HG03095 (cell line): ENCODE data around the gene NAPG.
"Not testable (repeated sequence)": the region's sequence is repeated elsewhere in the genome, so short reads cannot be mapped to it uniquely, and the experiment has no call there.

Experiments
- ATAC-seq: cut with Tn5 transposase; IDR thresholded peaks from one replicate; pipeline ENCODE4 v1.9.1; 2021; ENCODE audit warnings: moderate library complexity; ENCODE audit not compliant: unreplicated experiment

Gene NAPG

DNA sequence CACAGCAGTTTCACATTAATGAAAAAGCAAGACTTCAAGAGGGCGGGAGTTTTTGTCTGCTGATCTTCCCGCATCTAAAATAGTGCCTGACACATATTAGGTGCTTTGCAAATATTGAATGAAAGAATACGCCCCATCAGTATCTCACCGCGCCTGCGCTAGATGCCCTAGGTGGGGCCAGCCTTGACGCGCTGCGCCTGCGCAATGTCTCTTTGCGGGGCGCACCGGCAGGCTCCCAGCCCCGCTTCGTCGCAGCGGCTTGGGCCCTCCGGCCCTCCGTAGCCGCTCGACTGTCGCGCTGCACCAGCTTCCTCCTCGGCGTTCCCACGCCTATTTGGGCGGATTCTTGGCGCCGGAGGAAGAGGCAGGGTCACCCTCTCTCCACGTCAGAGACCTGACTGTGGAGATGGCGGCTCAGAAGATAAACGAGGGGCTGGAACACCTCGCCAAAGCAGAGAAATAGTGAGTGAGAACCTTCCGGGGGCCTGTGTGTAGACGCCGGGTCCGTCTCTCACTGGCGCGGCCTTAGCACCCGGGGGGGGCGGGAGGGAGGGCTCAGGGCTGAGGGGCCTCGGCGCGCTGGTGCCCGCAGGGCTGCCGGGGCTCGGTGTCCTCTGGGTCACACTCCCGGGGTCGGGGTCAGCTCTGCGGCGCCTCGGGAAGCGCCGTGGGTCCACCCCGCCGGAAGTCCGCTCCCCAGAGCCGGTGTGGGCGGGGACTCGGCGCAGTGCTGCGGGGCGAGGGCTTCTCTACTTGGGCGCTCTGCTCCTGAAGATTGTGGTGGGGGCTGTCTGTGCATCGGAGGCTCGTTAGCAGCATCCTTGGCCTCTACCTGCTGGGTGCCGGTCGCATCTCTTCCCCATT, at the start of gene NAPG:
Gene NAPG (plus strand): TSS at position 331 of the 864 bp plus-strand sequence. CDS start 76 bp downstream, at position 407.
- ATAC-seq, result peak; percentile 65

DNA sequence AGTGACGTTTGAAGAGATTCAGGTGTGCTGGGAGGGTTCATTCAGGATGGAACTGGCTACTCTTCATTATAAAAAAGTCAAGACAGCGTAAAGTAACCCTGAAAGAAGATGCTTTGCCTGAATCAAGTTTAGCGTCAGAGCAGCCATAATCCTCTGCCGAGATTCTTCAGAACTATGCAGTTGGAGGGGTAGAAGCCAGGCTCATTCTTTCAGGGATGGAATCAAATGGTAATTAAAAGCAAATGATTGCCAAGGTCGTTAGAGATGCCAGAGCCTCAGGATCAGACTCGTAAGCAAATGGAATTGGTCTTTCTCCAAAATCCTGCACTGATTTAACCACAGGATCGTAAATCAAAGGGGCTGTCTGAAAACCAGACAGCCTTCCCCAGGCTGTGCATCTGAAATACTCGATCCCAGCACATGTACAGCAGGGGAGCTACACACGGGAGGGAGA, 49.5 kb upstream of the NAPG start:
- no peak for ATAC-seq

DNA sequence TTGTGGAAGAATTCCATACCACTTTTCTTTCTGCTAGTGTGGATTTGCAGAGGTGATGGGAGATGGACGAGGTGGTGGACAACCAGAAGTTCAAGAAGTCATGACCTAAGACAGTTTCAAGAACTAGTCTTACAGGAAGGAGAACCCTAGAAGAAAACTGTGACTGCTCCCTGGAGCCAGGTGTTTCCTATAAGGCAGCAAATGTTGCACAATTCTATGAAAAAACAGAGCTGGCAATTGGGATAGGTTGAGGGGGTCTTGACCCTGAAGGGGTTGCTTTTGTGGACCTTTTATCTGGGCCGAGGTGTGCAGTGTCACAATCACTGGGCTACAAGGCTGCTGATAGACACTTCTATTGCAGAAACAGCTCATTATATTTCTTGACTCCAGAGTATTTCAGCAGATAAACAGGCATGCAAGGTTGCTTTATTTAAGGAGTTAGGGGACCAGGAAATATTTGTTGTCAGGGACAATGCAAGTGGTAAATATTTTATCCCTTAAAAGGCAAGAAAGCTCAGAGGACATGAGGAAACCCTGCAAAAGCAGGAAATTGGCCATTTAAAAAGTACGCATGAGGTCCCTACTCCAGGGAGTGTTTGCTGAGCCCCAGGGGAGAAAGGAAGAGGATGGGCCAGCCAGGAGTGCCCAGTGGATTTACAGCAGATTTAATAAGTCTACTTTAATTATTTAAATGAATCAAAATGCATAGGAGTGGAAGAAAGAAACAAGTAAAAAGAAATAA, 48.5 kb upstream of the NAPG start:
- no peak for ATAC-seq

DNA sequence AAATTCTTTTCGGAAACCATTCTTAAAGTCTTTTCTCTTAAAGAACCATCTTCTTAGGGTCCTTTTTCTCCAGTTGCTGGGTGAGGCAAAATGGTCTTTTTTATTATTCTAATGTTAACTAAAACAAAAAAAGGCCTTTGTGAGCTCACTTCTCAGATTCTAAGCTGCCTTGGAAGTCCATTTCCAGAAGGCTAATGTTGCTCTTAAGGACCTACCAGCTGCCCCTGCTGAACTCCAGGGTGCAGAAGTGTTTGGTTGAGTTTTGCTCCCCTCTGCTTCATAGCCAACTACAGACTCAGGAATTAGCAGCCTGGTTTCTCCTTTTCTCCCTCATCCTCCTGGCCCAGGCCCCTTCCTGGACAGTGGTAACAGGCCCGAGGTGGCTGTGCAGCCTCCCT, 48.0 kb upstream of the NAPG start:
- ATAC-seq, result no peak

DNA sequence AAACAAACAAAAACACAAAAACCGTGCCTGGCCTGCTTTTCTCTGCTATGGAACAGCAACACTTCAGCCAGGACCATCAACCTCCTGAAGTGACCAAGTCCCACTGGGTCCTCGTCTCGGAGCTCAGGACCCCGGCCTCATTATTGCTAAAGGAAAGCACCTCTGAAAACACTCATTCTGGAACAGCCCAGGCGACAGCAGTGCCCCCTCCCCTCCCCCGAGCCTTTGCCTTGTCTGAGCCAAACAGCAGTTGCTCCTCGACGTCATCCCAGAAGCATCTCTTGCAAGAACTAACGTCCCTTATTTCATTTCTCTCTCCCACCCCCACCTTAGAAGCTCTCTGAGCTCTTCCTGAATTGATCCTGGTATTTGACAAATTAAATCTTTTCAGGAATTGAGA, 44.0 kb upstream of the NAPG start:
- no peak for ATAC-seq

DNA sequence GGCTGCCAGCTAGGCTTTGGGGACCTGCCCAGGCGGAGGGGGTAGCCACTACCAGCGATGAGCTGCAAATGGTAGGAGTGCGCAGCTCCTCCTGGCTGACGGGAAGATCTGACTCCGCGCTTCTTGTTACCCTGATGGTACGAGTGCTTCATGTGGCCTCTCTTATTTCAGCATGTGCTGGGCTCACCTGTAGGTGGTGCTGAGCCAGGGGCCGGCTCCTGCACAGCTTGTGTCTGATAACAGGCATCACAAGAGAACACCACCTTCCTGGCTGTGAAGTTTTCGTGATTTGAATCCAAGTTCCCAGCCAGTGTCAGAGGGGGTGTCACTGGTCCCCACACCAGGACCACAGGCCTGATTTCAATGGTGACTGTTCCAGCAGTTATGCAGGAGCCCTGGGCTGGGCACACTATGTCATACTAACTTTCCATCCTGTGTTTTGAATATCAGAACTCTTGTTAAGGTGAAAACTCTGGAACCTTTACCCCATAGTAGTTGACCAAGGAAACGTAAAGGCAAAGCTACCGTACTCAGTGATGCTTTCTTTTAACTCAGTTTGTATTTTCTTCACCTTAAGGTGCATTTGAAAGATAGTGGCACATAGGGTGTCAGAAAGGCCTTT, 43.4 kb upstream of the NAPG start:
- ATAC-seq, result no peak

DNA sequence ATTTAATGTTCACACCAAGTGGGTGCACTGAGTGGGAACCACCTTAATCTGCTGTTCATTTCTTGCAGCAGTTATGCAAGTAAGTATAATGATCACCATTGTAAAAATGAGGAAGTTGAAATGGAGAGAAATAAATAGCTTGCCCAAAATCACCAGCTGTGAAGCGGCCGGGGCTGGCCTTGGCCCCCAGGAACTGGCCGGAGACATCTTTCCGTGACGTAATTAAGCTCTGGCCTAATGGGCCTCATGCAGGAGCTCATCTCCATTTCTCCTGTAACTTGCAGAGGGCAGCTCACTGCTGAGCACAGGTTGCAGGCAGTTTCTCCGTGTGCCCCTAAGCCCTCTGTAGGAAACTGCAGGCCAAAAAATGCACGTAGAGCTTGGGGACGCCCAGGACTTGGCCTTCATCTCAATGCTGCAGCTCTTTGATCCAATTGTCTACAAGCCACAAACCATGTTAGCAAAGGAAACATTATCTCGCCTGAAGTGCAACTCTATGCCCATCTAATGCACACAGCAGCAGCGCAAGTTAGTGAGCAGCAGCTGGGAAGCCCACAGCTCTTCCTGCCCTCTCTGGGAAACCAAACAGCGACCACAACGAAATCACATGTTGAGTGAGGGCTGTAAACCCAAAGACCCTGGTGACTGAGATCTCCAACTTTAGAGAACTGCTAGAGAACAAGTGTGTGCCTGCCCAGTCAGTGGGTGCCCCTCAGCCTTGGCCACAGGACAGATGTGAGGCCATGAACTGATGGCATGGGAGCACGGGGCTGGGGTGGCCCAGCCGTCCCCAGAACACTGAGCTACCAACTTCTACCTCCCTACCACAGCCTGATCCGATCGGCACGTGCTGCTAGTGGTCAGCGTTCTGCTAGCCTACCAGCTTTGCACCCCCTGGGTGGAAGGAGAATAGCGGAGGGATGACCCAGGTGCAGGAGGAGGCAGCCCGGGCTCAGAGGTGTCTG, 42.6 kb upstream of the NAPG start:
- ATAC-seq, result peak; percentile 69

DNA sequence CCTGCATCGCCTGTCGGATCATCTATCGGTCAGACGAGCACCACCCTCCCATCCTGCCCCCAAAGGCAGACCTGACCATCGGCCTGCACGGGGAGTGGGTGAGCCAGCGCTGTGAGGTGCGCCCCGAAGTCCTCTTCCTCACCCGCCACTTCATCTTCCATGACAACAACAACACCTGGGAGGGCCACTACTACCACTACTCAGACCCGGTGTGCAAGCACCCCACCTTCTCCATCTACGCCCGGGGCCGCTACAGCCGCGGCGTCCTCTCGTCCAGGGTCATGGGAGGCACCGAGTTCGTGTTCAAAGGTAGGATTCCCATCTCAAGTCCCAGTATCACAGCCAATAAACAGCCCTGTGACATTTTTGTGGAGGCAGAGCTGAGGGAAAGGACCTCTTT, 40.4 kb upstream of the NAPG start:
- ATAC-seq, result no peak

DNA sequence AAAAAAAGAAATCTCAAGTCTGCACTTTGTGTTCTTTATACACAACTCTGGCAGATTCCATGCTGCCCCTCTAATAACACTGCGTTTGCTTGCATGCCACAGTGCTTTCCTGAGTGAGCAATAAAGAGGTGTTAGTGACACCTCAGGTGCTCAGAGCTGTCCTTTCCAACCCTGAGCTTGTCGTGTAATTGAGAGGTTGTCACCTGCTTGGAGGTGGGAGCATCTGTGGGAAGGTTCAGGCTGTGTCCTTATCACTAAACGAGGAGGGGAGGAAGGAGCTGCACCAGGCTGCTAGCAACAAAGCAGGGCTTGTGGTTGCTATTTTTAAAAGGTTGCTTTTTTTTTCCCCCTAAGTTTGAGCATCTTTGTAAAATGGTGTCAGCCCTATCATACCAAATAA, 39.5 kb upstream of the NAPG start:
- ATAC-seq, result no peak

DNA sequence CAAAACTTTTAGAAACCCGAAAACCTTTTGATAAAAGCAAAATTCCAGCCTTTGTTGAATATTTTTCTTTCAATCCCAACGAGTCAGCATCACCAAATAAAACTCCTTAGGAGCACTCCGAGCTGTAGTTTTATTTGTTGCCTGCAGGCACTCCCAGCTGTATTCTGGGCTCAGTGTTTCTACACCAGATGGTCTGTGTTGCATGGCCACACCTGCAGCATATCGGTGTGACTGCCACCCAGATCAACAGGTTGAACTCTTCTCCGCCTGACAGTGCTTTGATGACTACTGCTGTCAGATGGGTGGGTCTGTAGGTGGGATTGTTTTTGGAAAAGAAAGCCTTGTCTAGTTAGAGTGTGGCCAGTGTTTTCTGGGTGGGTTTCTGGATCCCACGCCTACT, 38.7 kb upstream of the NAPG start:
- no peak for ATAC-seq

DNA sequence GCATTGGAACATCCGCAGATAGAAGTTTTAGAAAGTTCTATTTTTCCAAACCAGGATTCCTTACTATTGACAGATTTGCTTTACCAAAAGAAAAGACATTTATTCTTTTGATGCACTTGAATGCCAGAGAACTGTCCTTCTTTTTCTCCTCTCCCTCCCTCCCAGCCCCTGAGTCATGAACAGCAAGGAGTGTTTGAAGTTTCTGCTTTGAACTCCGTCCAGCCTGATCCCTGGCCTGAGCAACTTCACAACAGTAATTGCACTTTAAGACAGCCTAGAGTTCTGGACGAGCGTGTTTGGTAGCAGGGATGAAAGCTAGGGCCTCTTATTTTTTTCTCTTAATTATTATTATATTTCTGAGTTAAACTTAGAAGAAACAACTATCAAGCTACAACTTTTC, 37.8 kb upstream of the NAPG start:
- ATAC-seq, result no peak

DNA sequence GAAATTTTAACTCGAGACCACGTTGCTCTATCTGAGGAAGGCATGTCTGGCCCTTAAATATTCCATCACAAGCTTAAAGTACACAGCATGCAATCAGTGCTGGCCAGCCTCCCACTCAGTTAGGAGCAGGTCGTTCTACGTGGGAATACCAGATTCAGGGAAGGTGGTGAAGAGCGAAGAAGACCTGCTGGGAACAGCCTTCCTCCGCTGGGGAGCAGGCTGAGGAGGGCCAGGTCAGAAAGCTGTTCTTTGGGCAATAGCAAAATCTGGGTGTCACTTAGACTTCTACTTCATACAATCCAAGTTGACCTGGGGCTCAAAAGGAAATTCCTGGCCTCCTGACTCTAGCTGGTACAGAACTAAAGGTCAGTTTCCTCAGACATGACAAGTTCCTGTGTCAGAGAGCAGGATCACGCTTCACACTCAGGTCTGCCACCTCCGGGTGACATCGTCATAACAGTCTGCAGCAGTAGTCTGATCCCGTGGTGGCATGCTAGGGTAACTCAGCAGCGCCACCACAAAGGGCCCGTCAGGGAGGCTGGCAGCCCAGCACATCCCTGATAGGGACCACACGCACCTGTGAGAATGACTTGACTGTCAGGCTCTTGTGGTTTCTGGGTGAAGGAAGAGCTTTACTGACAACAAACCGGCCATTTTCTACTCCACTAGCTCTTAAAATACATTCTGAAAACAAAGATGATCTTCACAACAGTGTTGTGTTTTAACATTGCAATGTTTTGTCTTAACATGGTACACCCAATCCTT, 35.2 kb upstream of the NAPG start:
- ATAC-seq, result peak; percentile 85

DNA sequence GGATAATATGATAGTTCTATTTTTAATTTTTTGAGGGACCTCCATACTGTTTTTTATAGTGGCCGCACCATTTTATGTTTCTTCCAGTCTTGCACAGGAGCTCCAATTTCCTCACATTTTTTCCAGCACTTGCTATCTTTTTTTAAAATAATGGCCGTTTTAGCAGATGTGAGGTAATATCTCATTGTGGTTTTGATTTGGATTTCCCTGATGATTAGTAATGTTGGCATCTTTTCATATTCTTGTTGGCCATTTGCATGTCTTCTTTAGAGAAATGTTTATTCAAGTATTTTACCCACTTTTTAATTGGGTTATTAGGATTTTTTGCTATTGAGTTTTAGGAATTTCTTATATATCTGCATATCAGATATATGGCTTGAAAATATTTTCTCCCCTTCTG, 29.9 kb upstream of the NAPG start:
- no peak for ATAC-seq

DNA sequence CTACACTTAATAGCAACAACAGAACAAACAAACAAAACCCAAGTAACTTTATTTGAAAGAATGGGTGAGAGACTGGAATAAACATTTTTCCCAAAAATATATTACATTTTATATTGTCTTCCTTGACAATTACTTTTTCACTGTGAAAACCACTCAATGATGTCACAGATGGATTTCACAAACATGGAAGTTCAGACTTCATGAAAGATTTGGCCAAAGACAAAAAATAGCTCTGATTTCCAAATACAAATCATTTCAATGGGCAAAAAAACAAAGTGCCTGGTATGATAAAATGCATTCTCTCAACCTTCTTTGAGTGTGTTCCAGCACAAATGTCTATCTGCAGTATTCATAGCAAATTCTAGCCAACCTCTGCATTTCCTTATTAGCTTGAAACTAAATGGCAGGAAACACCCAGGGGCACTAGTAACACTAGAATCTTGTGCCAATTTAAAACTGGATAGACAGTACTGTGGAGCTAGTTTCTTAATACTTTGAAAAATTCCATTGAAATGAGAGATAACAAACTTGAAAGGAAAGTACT, 28.5 kb upstream of the NAPG start:
- no peak for ATAC-seq

DNA sequence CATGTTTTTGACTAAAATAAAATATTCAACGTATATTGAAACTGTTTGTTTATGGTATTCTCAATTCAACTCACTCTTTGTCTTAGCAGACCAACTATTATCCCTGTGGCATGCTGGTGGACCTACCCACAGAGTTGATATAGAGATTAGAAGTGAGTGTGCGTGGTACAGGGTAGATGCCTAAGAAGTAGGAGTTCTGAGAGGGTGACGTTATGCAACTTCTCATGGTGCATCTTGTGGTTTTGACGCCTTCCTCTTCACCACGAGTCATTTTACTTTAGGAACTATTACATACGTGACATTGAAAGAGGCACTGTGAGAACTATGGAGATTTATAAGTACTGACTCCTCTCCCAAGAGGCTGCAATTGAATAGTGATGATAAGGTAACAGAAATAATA, 26.6 kb upstream of the NAPG start:
- no peak for ATAC-seq

DNA sequence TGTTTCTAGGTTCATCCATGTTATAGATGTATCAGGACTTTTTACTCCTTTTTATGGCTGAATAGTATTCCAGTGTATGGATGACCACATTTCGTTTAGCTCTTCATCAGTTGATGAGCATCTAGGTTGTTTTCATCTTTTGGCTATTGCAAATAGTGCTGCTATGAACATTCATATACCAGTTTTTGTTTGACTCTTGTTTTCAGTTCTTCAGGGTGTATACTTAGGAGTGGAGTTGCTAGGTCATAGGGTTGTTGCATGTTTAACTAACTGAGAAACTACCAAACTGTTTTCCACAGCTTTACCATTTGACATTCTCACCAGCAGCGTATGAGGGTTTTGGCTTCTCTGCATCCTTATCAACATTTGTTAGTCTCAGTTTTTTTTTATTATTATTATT, 25.8 kb upstream of the NAPG start:
- ATAC-seq, result no peak

DNA sequence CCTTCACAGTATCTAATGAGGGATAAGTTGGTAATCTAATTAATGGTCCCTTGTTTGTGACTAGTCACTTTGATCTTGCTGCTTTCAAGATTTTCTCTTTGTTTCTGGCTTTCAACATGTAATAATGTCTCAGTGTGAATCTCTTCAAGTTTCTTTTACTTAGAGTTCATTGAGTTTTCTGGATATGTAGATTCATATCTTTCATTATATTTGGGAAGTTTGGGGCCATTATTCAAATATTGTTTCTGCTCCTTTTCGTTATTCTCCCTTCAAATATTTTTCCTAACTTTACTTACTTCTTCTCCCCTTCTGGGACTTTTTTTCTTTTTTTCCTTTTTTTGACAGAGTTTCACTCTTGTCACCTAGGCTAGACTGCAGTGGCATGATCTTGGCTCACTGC, 21.1 kb upstream of the NAPG start:
- ATAC-seq, result no peak

DNA sequence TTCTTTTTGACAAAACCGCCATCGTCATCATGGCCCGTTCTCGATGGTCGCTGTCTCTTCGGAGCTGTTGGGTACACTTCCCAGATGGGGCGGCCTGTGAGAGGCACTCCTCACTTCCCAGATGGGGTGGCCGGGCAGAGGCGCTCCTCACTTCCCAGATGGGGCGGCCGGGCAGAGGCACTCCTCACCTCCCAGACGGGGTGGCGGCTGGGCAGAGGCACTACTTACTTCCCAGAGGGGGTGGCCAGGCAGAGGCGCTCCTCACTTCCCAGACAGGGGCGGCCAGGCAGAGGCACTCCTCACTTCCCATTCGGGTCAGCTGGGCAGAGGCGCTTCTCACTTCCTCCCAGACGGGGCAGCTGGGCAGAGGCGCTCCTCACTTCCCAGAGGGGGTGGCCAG, 19.9 kb upstream of the NAPG start:
- not testable (repeated sequence) for ATAC-seq

DNA sequence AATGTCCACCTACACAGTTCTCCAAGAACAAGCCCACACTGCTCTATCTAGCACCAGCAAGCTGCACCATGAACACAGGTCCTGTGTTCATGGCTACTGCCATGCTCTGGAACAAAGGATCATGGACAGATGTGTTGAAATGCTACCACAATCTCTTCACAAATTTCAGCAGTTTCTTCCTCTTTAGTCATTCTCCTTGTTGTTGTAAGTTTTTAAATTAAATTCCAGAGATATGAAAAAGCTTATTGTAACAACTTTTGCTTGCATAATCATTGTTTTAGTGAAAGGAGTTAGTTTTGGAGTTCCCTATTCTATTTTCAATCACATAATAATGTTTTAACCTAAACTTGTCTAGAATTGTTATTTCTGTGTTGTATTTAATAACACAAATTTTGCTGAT, 17.2 kb upstream of the NAPG start:
- ATAC-seq, result no peak

DNA sequence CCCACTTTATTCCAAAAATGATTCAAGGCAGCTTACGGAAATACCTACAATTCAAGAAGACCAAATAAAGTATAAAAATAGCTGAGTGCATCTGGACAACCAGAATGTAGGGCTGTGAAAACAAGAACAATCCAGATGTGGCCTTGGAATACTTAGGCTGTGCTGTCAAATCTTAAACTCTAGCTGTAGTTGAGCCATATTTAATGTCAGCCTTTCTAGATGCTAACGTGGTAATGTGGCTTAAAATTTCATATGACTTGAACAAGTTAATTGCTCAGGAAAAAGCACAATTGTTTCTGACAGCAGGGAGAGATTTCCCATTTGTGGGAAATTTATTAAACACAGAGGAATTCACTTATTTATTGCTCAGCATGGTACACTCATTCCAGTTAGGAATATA, 14.6 kb upstream of the NAPG start:
- no peak for ATAC-seq
